GM10248 (cell line): Measurements from ENCODE around the gene TFG.

Source experiments
- CTCF ChIA-PET: fragments of 300-600 bp; sonication (Branson Sonifier 250); formaldehyde crosslinking; extraction: SDS; loops from one replicate; lab custom pipeline; 2021; ENCODE audit warnings: antibody characterized with exemption; lab: Yijun Ruan, JAX
- POLR2A ChIA-PET: fragments of 350-650 bp; sonication (Branson Sonifier 250); formaldehyde crosslinking; extraction: SDS; loops from one replicate; lab custom pipeline; 2020; ENCODE audit warnings: antibody characterized with exemption; lab: Yijun Ruan, JAX
- DNase-seq: peaks from one replicate; pipeline ENCODE4 v3.0.0; 2012; ENCODE audit errors: extremely low spot score
- TF ChIP-seq, protein P1 (sequence below): IDR thresholded peaks from 2 replicates; pipeline ENCODE4 v1.5.1; 2012; ENCODE audit warnings: mild to moderate bottlenecking, low read depth; ENCODE audit errors: extremely low read depth, missing control alignments, control extremely low read depth

TFG gene

DNA sequence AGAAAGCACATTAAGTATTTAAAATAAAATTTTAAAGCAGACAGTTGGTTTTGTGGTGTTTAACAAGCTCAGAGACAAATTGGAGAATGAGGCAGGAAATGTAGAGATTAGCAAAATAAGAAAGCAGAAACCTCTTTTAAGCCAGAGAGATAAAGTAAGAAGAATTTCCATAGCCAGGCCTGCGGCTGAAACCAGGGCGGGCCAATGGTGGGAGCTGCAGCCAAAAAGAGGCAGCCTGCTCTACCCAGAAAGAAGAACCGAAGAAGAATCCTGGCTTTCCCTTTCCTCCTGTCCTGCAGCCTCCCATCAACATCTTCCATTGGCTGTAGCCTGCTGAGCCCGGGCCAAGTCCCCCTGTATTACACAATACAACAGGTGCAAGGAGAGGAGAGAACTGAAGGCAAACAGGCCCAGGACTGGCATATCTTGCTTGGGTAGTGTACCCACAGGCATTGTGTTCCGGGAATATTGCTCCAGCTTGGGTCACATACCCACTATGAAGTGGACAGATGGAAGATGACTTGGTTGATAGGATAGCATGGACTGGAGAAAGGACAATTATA lies 11.5 kb upstream of the TFG start:
- ChIA-PET CTCF (no interaction called here), POLR2A (no interaction called here)
- TF ChIP-seq, protein P1, sequence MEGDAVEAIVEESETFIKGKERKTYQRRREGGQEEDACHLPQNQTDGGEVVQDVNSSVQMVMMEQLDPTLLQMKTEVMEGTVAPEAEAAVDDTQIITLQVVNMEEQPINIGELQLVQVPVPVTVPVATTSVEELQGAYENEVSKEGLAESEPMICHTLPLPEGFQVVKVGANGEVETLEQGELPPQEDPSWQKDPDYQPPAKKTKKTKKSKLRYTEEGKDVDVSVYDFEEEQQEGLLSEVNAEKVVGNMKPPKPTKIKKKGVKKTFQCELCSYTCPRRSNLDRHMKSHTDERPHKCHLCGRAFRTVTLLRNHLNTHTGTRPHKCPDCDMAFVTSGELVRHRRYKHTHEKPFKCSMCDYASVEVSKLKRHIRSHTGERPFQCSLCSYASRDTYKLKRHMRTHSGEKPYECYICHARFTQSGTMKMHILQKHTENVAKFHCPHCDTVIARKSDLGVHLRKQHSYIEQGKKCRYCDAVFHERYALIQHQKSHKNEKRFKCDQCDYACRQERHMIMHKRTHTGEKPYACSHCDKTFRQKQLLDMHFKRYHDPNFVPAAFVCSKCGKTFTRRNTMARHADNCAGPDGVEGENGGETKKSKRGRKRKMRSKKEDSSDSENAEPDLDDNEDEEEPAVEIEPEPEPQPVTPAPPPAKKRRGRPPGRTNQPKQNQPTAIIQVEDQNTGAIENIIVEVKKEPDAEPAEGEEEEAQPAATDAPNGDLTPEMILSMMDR: no peak
- no peak for DNase-seq

DNA sequence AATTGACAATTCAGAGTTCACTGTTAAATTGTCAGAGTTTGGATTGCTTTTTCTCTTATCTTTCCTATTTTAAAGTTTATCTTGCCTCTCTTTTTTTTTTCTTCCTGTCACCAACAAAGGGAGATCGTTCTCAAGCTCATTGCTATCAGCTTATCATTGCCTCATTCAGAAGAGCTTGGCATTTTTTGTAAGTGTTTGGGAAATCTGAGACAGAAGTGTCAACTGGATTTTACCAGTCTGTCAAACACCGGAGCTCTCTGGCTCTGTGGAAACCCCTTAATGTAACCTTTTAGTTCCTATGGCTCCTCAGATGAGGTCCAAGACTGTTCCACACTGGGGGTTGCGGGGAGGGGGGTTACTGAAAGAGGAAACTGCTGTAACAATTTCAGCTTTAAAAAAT lies 10.6 kb upstream of the TFG start:
- TF ChIP-seq, protein P1: no peak
- no peak for DNase-seq
- POLR2A ChIA-PET: no interaction called here
- CTCF ChIA-PET: interaction anchor here (1.4 kb wide), 1 partner anchor 12 kb away, joined by 5 read pairs; no protein-coding TSS in a partner anchor

DNA sequence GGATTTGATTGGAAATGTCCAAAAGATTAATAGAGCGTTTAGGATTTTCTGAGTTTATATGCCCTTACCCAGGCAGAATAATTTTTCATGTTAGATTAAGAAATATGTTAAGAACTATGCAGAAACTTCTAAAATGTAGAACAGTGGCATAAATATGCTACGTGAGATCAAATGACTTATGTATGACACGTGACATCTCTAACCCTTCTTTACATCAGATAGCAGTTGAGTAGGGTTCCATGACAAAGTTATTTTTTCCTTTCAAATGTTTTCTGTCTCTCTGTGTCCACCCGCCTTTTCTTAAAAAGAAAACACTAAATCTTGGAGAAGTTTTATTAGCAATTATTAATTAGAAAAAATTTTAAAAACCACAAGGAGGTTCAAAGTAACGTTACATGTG lies 8.6 kb upstream of the TFG start:
- no peak for DNase-seq
- CTCF ChIA-PET: no interaction called here

DNA sequence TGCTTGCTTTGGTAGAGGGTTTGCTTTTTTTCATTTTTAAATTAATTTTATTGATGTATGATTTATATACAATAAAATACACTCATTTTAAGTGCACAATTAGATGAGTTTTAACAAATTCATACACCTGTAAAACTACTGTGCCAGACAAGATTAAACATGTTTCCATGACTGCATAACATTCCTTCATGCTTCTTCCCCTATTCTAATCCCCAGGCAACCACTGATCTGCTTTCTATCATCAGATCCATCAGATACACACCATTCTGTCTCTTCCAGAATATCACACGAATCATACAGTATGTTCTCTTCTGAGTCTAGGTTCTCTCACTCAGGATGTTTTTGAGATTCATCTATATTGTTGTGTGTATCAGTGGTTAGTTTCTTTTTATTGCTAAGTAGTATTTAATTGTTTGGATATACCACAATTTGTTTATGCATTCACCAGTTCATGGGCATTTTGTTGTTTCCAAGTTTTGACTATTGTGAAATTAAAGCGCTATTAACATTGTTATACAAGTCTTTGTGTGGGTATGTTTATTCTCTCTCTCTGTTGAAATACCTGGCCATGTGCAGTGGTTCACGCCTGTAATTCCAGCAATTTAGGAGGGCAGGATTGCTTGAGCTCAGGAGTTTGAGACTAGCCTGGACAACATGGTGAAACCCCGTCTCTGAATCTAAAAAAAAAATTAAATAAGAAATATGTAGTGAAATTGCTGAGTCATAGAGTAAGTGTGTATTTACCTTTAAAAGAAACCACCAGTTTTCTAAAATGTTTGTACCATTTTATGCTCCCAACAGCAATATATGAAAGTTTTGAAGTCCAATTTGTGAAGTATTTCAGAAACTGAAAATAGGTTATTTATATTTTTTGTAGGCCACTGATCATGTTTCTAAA lies 7.0 kb upstream of the TFG start:
- no peak for DNase-seq
- TF ChIP-seq, protein P1: peak; percentile 2
- POLR2A ChIA-PET: no interaction called here
- CTCF ChIA-PET: interaction anchor here (1.5 kb wide), 1 partner anchor 8 kb away, joined by 6 read pairs; no protein-coding TSS in a partner anchor

More for the DNA sequence above, 8.6 kb upstream of the TFG start:
- POLR2A ChIA-PET: no interaction called here
- TF ChIP-seq, protein P1: no peak

DNA sequence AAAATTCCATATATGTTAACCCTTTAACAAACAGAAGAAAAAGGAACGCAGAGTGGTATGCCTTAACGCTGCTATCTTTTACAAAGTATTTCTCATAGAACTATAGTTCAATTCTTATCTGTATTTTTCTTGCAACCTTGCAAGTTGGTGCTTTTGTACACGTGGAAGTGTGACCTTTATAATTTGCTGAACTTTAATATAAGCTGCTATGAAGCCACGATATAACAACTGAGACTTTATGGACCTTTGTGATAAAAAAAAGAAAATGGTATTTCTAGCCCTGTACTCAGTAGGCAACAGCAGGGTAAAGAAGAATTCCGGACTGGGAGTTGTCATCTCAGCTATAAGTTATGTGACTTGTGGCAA lies 6.3 kb upstream of the TFG start:
- no peak for DNase-seq
- ChIA-PET CTCF (interaction anchor here (1.5 kb wide), 1 partner anchor 9 kb away, joined by 6 read pairs; no protein-coding TSS in a partner anchor), POLR2A (no interaction called here)
- TF ChIP-seq, protein P1: no peak

DNA sequence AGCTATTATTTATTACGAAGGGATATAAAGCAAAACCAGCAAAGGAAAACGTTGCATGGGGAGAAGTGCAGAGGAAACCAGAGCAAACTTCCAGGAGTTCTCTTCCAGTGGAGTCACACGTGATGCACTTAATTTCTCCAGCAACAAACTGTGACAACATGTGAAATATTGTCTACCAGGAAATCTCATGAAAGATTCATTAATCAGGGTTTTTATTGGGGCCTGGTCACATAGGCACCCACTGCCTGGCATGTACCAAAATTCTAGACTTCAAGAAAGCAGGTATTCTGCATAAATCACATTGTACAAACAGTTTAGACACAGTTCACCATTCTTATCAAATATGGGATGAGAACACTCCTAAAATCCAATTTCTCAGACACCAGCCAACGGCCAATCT lies 5.4 kb upstream of the TFG start:
- TF ChIP-seq, protein P1: no peak
- DNase-seq: no peak
- ChIA-PET CTCF (no interaction called here), POLR2A (no interaction called here)
